NB4 (cell line): ENCODE results near the gene PLPP3.

Experiments used
- DNase-seq: peaks from one replicate; pipeline ENCODE4 v3.0.0; 2010; ENCODE audit warnings: low read depth
- H3K4me3 ChIP-seq: one replicate; pipeline ENCODE4 v1.5.1; 2011; ENCODE audit warnings: mild to moderate bottlenecking, low read depth, low read length, moderate library complexity
- CTCF ChIP-seq: IDR thresholded peaks from one replicate; pipeline ENCODE4 v1.5.1; 2012; ENCODE audit warnings: low read depth, low read length
- MAX ChIP-seq: IDR thresholded peaks from 2 replicates; pipeline ENCODE4 v1.6.1; 2011; ENCODE audit warnings: low read depth, low read length
- MYC ChIP-seq: IDR thresholded peaks from 2 replicates; pipeline ENCODE4 v1.6.1; 2011; ENCODE audit warnings: low read depth, low read length
- POLR2A ChIP-seq: IDR thresholded peaks from 2 replicates; pipeline ENCODE4 v1.6.1; 2011; ENCODE audit warnings: mild to moderate bottlenecking; ENCODE audit not compliant: insufficient read length; ENCODE audit errors: extremely low read depth

PLPP3 gene

GRCh38 chr1:56463376-56463775 is 116.0 kb downstream of the PLPP3 start:
- TF ChIP-seq POLR2A (no peak), MYC (no peak), CTCF (no peak), MAX (no peak)
- DNase-seq: no peak
- no peak overlapping the region for H3K4me3 ChIP-seq

GRCh38 chr1:56462209-56462608 is 117.2 kb downstream of the PLPP3 start:
- DNase-seq: no peak
- TF ChIP-seq MYC (no peak), POLR2A (no peak), MAX (no peak), CTCF (no peak)
- no peak overlapping the region for H3K4me3 ChIP-seq

GRCh38 chr1:56461158-56462127 is 117.9 kb downstream of the PLPP3 start:
- no peak for TF ChIP-seq MAX
- no peak for TF ChIP-seq MYC
- no peak for TF ChIP-seq CTCF
- TF ChIP-seq POLR2A: no peak
- no peak for DNase-seq
- H3K4me3 ChIP-seq: no peak overlapping the region

GRCh38 chr1:56459260-56459659 is 120.1 kb downstream of the PLPP3 start:
- no peak overlapping the region for H3K4me3 ChIP-seq
- DNase-seq: no peak
- TF ChIP-seq MAX: no peak
- TF ChIP-seq MYC: no peak

- TF ChIP-seq MAX: no peak
- no peak for TF ChIP-seq MYC
- TF ChIP-seq CTCF: no peak
- no peak for TF ChIP-seq POLR2A
- no peak for DNase-seq
These were observed 121.5 kb downstream of the PLPP3 start for GRCh38 chr1:56457756-56458375.

More at GRCh38 chr1:56457756-56458375, 121.5 kb downstream of the PLPP3 start:
- H3K4me3 ChIP-seq: no peak overlapping the region
